Ovary (tissue), 3 donors: ENCODE measurements around the gene PHPT1.

ENCODE experiments used
- CTCF ChIP-seq, 3 donors: fragments of 450-650 bp in 2 of 3; fragments of 200-600 bp in 1 of 3; IDR thresholded peaks; one replicate each; pipeline versions ENCODE4 v1.5.1 to v1.8.0; 2016 to 2022; ENCODE audit warnings: antibody characterized with exemption in 3 of 3, mild to moderate bottlenecking in 1 of 3
- EP300 ChIP-seq: sonication (generic); formaldehyde crosslinking; IDR thresholded peaks from one replicate; pipeline ENCODE4 v1.6.1; 2017; ENCODE audit warnings: antibody characterized with exemption
- donor health status: DM: no; HTN: no; CAD: no.

DNA sequence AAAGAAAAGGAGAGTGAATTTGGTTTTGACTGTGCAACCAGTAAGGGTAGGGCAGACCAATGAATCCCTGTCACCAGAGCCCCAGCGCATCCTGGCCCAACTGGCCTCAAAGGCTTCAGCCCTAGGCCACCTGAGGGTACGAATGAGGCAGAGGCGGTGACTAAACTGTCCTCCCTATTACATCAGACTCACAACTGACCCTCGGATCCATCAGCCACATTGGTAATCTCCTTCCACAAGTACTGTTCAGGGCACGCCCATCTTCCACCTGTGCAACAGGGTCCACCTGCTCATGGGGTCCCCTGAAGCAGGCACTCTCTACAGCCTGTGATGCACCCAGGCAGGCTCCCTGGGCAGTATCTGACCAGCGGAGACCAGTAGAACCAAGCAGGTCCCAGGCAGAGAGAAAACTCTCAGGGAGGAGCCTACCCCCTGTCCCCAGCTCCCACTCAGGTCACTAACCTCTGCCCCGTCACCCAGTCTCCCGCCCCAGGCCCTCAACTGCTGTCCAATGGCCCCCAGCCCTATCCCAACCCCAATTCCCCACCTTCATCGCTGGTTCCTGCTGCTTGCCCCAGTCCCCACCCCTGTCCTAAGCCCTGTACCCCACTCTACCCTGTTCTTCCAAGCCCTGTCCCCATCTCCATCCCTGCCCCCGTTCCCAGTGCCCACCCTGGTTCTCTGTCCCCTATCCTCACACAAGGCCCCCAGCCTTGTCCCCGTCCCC is 16.0 kb downstream of the PHPT1 start:
- no peak for TF ChIP-seq CTCF (IDR thresholded peaks at IDR 0.05)
- TF ChIP-seq EP300: no peak
